ENCODE data around the gene ME3.

DNA sequence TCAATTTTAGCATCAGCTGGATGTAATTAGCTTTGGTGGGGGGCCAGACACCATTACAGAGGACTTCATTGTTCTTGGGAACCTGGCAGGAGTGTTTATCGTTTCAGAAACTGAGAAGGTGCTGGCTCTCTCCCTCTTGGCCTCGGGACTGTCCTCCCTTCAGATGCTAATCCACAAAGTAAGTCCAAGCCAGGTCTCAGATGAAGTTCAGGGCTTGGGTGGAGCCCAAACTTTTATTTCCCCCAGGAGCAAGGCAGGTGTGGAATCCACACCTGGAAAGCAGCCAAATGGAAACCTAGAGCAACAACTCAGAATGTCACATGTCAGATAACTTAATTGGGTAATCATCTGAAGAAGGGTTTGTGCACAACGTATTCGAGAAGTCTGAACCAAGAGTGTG lies 119.2 kb downstream of the ME3 start:
- TF ChIP-seq, protein P1, sequence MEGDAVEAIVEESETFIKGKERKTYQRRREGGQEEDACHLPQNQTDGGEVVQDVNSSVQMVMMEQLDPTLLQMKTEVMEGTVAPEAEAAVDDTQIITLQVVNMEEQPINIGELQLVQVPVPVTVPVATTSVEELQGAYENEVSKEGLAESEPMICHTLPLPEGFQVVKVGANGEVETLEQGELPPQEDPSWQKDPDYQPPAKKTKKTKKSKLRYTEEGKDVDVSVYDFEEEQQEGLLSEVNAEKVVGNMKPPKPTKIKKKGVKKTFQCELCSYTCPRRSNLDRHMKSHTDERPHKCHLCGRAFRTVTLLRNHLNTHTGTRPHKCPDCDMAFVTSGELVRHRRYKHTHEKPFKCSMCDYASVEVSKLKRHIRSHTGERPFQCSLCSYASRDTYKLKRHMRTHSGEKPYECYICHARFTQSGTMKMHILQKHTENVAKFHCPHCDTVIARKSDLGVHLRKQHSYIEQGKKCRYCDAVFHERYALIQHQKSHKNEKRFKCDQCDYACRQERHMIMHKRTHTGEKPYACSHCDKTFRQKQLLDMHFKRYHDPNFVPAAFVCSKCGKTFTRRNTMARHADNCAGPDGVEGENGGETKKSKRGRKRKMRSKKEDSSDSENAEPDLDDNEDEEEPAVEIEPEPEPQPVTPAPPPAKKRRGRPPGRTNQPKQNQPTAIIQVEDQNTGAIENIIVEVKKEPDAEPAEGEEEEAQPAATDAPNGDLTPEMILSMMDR (IDR thresholded peaks at IDR 0.05): no peak
- TF ChIP-seq POLR2A (IDR thresholded peaks at IDR 0.05): no peak
